Ishikawa (cell line): ENCODE measurements around the gene DPM1.

ENCODE experiments used
- CEBPB ChIP-seq: IDR thresholded peaks from 2 replicates; pipeline ENCODE4 v1.6.1; 2012
- YY1 ChIP-seq: IDR thresholded peaks from 2 replicates; pipeline ENCODE4 v1.6.1; 2012; ENCODE audit warnings: low read depth

GRCh38 chr20:50898475-50898874, 59.9 kb downstream of the DPM1 start:
- TF ChIP-seq CEBPB (no peak), YY1 (no peak)
